Ammon's horn (tissue), 1 donor: Measurements from ENCODE around the gene PLBD2.
A peak's percentile ranks its signal among the peaks of the same experiment; 100 is the strongest.

ENCODE experiments used
- DNase-seq: peaks from one replicate; pipeline ENCODE4 v3.0.0-alpha.2; 2016; ENCODE audit warnings: low spot score

PLBD2 gene

GRCh38 chr12:113369391-113369985 is 11.1 kb downstream of the PLBD2 start:
- DNase-seq, result peak; percentile 51

- DNase-seq, result no peak
Measured at GRCh38 chr12:113370923-113371682, 12.7 kb downstream of the PLBD2 start.

GRCh38 chr12:113371808-113372207 is 13.4 kb downstream of the PLBD2 start:
- DNase-seq, result no peak

- no peak for DNase-seq
Measured at GRCh38 chr12:113372371-113372770, 14.0 kb downstream of the PLBD2 start.

GRCh38 chr12:113373440-113373839 is 15.1 kb downstream of the PLBD2 start:
- no peak for DNase-seq

- DNase-seq, result no peak
Measured at GRCh38 chr12:113373969-113374368, 15.6 kb downstream of the PLBD2 start.

- DNase-seq, result no peak
Measured at GRCh38 chr12:113374823-113375428, 16.5 kb downstream of the PLBD2 start.

GRCh38 chr12:113378291-113378690 is 19.9 kb downstream of the PLBD2 start:
- no peak for DNase-seq

- DNase-seq, result no peak
Measured at GRCh38 chr12:113381220-113381619, 22.8 kb downstream of the PLBD2 start.

- no peak for DNase-seq
Measured at GRCh38 chr12:113382206-113382605, 23.8 kb downstream of the PLBD2 start.

- DNase-seq, result no peak
Measured at GRCh38 chr12:113384778-113385177, 26.4 kb downstream of the PLBD2 start.

GRCh38 chr12:113385282-113385882 is 27.0 kb downstream of the PLBD2 start:
- DNase-seq, result no peak

- DNase-seq, result no peak
Measured at GRCh38 chr12:113386866-113387566, 28.6 kb downstream of the PLBD2 start.

GRCh38 chr12:113387631-113388030 is 29.2 kb downstream of the PLBD2 start:
- no peak for DNase-seq

GRCh38 chr12:113388351-113388750 is 30.0 kb downstream of the PLBD2 start:
- DNase-seq, result no peak

GRCh38 chr12:113390064-113391043 is 32.0 kb downstream of the PLBD2 start:
- DNase-seq, result no peak

GRCh38 chr12:113391145-113391544 is 32.8 kb downstream of the PLBD2 start:
- DNase-seq, result no peak

- no peak for DNase-seq
Measured at GRCh38 chr12:113391650-113392337, 33.4 kb downstream of the PLBD2 start.

GRCh38 chr12:113392520-113392919 is 34.1 kb downstream of the PLBD2 start:
- DNase-seq, result no peak

- no peak for DNase-seq
Measured at GRCh38 chr12:113392988-113393579, 34.7 kb downstream of the PLBD2 start.
